ENCODE data around the gene RHEBL1. TPM values are rescaled to one million over a fixed set of nuclear protein-coding genes. Genes with fewer than 3 reads are reported as not detected.
A peak's percentile ranks its signal among the peaks of the same experiment; 100 is the strongest.

The RHEBL1 gene
- total and polyA plus RNA-seq, 2 of the 4 experiments (the other 2 are of a cell fraction) = 0.62 to 0.72 TPM

DNA sequence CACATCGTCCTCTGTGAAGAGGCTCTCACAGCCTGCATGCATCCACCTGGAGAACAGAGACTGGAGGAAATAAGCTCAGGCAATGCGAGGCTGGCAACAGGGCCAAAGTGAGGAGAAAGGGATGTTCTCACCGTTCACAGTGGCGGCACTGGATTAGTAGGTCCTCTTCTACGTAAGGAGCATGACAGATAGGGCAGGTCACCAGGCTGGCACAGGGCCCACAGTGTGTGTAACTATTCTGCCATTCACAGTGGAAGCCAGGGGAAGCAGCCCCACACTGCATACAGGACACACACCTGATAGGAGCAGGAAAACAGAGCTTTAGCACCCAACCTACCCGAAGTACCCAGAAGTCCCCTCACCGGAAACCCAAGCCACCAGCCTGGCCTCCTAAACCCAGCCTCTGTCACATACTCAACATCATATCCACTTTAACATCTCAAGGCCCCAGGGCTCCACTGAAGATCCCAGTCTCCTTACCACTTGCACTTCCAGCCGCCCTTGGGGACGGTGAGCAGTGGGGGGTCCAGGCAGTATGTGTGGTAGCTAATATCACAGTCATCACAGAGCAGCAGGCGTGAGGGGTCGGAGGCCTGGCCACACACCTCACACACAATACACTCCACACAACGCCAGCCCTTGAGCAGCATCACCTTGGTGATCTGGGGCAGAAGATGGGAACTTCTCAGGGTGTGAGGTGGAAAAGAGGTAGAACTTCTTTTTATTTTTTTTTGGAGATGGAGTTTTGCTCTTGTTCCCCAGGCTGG is 23.5 kb downstream of the RHEBL1 start:
- no peak overlapping the region for H2BK120ac ChIP-seq (ENCODE audit: low read depth, low read length)
- ChIA-PET POLR2A (ENCODE audit: unreplicated experiment) (no interaction called here), CTCF (no interaction called here)
- H2BK20ac ChIP-seq (ENCODE audit: low read depth, low read length) = no peak overlapping the region
- WGBS, 2 experiments (ENCODE audit: extremely low coverage in 2 of 2, insufficient read length in 1 of 2) = no CpG with 5 or more reads among the region's 12 CpGs
- no peak overlapping the region for H2BK15ac ChIP-seq (ENCODE audit: low read depth, low read length)
- peaks cover 7% of the 10 kb centered on the region for H3K4me1 ChIP-seq (ENCODE audit: control insufficient read depth, insufficient read depth, low read length)
- H3K23ac ChIP-seq (ENCODE audit: low read depth, low read length) = no peak overlapping the region
- no peaks in the 10 kb centered on the region for H3K27me3 ChIP-seq (ENCODE audit: control insufficient read depth, insufficient read depth, low read length)
- H4K91ac ChIP-seq (ENCODE audit: insufficient read depth, low read depth, low read length) = no peak overlapping the region
- H3K9me1 ChIP-seq (ENCODE audit: insufficient read depth, low read length) = peaks cover 12% of the 10 kb centered on the region
- intact Hi-C loops (cut with micrococcal nuclease) (no loop called here), dilution Hi-C loops (cut with HindIII; ENCODE audit: low sequenced_read_pairs, unreplicated experiment) (no loop called here), in situ Hi-C loops (cut with MboI; ENCODE audit: low sequenced_read_pairs) (no loop called here)
- no peak overlapping the region for H3K9ac ChIP-seq (ENCODE audit: low read depth, low read length)
- no peak overlapping the region for H2AFZ ChIP-seq (replicated peaks; ENCODE audit: low read length, poor library complexity)
- H4K5ac ChIP-seq (ENCODE audit: low read depth, low read length) = no peak overlapping the region
- peaks cover 87% of the 10 kb centered on the region for H3K36me3 ChIP-seq (ENCODE audit: control insufficient read depth, insufficient read depth, low read length)
- no peak overlapping the region for H3K14ac ChIP-seq (replicated peaks; ENCODE audit: low read depth, low read length)
- H4K8ac ChIP-seq (ENCODE audit: low read depth in 2 of 2, low read length in 2 of 2) = no peak overlapping the region
- no peak for ATAC-seq (ENCODE audit: low read depth)
- no peak for DNase-seq
- H3K9me3 ChIP-seq (ENCODE audit: control insufficient read depth, insufficient read depth, low read length) = no peaks in the 10 kb centered on the region
- H2AK5ac ChIP-seq (ENCODE audit: low read depth, low read length) = no peak overlapping the region
- H3K4ac ChIP-seq (ENCODE audit: low read depth, low read length) = no peak overlapping the region
- H3K4me3 ChIP-seq (ENCODE audit: insufficient read depth, low read depth, low read length) = no peak overlapping the region
- H2BK5ac ChIP-seq (ENCODE audit: low read depth, low read length, poor library complexity, severe bottlenecking) = no peak overlapping the region
- H3K18ac ChIP-seq (ENCODE audit: low read depth, low read length) = no peak overlapping the region
- BruUV-seq (replicated peaks) = no TSS peak
- H3K4me2 ChIP-seq (ENCODE audit: low read depth, low read length) = no peak overlapping the region
- peaks cover 51 to 71% of the 10 kb centered on the region in 2 experiments for H3K79me1 ChIP-seq (ENCODE audit: low read depth in 1 of 2, low read length in 2 of 2)
- H4K20me1 ChIP-seq (ENCODE audit: insufficient read depth, low read length) = peaks cover 53% of the 10 kb centered on the region
- H3K56ac ChIP-seq (ENCODE audit: extremely low read depth, insufficient read depth, low read length) = no peak overlapping the region
- H3K27ac ChIP-seq (ENCODE audit: insufficient read depth, low read length) = no peak overlapping the region
- TF ChIP-seq NFE2L2 (IDR thresholded peaks at IDR 0.05; ENCODE audit: low read depth, low read length) = no peak
- TF ChIP-seq POLR2A (IDR thresholded peaks at IDR 0.05; ENCODE audit: low read depth, low read length) = no peak
- TF ChIP-seq, protein P1, sequence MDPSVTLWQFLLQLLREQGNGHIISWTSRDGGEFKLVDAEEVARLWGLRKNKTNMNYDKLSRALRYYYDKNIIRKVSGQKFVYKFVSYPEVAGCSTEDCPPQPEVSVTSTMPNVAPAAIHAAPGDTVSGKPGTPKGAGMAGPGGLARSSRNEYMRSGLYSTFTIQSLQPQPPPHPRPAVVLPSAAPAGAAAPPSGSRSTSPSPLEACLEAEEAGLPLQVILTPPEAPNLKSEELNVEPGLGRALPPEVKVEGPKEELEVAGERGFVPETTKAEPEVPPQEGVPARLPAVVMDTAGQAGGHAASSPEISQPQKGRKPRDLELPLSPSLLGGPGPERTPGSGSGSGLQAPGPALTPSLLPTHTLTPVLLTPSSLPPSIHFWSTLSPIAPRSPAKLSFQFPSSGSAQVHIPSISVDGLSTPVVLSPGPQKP (IDR thresholded peaks at IDR 0.05; ENCODE audit: borderline replicate concordance, low read depth, low read length) = no peak
- no peak for TF ChIP-seq SMC3 (IDR thresholded peaks at IDR 0.05; ENCODE audit: low read depth, low read length)
- TF ChIP-seq CEBPB (IDR thresholded peaks at IDR 0.05; ENCODE audit: low read depth, low read length) = no peak
- TF ChIP-seq, protein P2, sequence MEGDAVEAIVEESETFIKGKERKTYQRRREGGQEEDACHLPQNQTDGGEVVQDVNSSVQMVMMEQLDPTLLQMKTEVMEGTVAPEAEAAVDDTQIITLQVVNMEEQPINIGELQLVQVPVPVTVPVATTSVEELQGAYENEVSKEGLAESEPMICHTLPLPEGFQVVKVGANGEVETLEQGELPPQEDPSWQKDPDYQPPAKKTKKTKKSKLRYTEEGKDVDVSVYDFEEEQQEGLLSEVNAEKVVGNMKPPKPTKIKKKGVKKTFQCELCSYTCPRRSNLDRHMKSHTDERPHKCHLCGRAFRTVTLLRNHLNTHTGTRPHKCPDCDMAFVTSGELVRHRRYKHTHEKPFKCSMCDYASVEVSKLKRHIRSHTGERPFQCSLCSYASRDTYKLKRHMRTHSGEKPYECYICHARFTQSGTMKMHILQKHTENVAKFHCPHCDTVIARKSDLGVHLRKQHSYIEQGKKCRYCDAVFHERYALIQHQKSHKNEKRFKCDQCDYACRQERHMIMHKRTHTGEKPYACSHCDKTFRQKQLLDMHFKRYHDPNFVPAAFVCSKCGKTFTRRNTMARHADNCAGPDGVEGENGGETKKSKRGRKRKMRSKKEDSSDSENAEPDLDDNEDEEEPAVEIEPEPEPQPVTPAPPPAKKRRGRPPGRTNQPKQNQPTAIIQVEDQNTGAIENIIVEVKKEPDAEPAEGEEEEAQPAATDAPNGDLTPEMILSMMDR (conservative IDR thresholded peaks at IDR 0.05; ENCODE audit: low read depth, low read length) = no peak
- no peak for TF ChIP-seq MAFK (IDR thresholded peaks at IDR 0.05; ENCODE audit: low read depth, low read length)
- no peak for TF ChIP-seq CHD1 (IDR thresholded peaks at IDR 0.05; ENCODE audit: low read depth, low read length)
- TF ChIP-seq RCOR1 (IDR thresholded peaks at IDR 0.05; ENCODE audit: insufficient replicate concordance, low read length) = no peak
- TF ChIP-seq RAD21 (IDR thresholded peaks at IDR 0.05; ENCODE audit: low read length) = no peak
- peak overlapping the region; percentile 61 for H2AK9ac ChIP-seq (replicated peaks; ENCODE audit: low read depth, low read length, poor library complexity)

Measured in IMR-90 (cell line).